Prostate gland (tissue), 2 donors: ENCODE results near the gene AKT1S1.

Source experiments
- CTCF ChIP-seq, 4 experiments: fragments of 200-600 bp in 2 of 4; fragments of 450-650 bp in 2 of 4; sonication (generic) in 2 of 4; IDR thresholded peaks; 1 replicate in 3 of 4; 2 replicates in 1 of 4; pipeline ENCODE4 v1.5.1; 2016 to 2019; ENCODE audit warnings: antibody characterized with exemption in 4 of 4, mild to moderate bottlenecking in 2 of 4, moderate library complexity in 2 of 4
- POLR2A ChIP-seq: fragments of 450-650 bp; IDR thresholded peaks from one replicate; pipeline ENCODE4 v1.6.1; 2016; ENCODE audit warnings: antibody characterized with exemption, mild to moderate bottlenecking

GRCh38 chr19:49926515-49926914 lies 49.4 kb upstream of the AKT1S1 start:
- TF ChIP-seq CTCF (IDR thresholded peaks at IDR 0.05) (no peak), POLR2A (no peak)
